Measurements from ENCODE around the gene DDX18. TPM values are rescaled to one million over a fixed set of nuclear protein-coding genes. Genes with fewer than 3 reads are reported as not detected.

DDX18 gene
- 80.5 and 89.0 TPM in 2 replicates for total RNA-seq

DNA sequence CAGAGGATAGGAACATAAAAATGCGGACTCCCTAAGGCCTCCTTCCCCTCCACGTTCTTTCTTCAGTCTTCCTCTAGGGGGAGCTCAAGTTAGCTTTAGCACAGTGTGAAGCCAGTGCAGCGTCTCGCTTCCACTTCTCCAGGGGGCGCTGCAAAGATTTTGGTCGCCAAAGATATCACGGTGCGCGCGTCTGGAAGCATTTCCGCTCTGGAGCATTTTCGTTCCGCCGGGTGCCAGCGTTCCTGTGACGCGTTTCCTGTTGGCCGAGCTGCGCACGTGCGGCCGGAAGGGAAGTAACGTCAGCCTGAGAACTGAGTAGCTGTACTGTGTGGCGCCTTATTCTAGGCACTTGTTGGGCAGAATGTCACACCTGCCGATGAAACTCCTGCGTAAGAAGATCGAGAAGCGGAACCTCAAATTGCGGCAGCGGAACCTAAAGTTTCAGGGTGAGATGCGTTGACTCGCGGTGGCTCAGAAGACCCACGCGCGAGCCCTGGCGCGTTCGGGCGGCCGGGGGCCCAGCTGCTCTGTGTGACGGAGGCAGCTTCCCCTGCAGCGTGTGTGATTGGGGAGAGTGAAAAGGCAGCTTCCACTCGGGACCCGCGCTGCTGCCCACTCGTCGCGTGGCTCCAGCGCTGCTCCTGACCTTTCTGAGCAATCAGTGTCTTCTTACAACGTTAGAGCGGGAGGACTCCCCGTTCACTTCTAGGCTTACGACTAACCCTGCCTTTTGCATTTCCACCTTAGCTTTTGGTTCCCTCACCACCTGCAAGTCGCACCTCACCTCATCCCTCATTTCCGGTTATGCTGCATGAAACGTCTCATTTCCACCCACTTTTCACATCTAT, at the start of gene DDX18:
Gene DDX18, plus strand, starts transcription at position 275 of the 848 bp plus-strand sequence. Its CDS starts 87 bp downstream, at position 362.

Other genes with a start within 250 kb of the DDX18 start
- 36.3 and 40.7 TPM in 2 replicates for gene CCDC93, start 199.4 kb downstream of the DDX18 start, total RNA-seq